Activated CD8-positive, alpha-beta T cell treated with anti-CD3 and anti-CD28 coated beads, Interleukin-2, amount 10 ng/mL, durations not matched to agents 7 days and 5 days (primary cell): ENCODE results near the gene A1CF. TPM values are rescaled to one million over a fixed set of nuclear protein-coding genes. Genes with fewer than 3 reads are reported as not detected.
"Not testable (repeated sequence)": the region's sequence is repeated elsewhere in the genome, so short reads cannot be mapped to it uniquely, and the experiment has no call there.

ENCODE experiments used
- ATAC-seq: fragments of 150-1000 bp; cut with Tn5 transposase; one replicate; pipeline ENCODE4 v1.10.0; 2021; ENCODE audit warnings: moderate library complexity
- CTCF ChIA-PET: fragments of 350-600 bp; sonication (Branson Sonifier 250); formaldehyde crosslinking; loops from one replicate; lab custom pipeline; 2021; ENCODE audit warnings: antibody characterized with exemption; lab: Charles Lee
- POLR2A ChIA-PET: fragments of 350-600 bp; sonication (Branson Sonifier 250); formaldehyde crosslinking; loops from one replicate; lab custom pipeline; 2021; ENCODE audit warnings: antibody characterized with exemption; lab: Charles Lee
- DNase-seq: peaks from one replicate; pipeline ENCODE4 v3.0.0-alpha.2; 2020
- H3K27ac Mint-ChIP-seq: one replicate; pipeline ENCODE4 v1.8.0; 2021; ENCODE audit warnings: mild to moderate bottlenecking, mixed read lengths
- H3K27me3 Mint-ChIP-seq: one replicate; pipeline ENCODE4 v1.8.0; 2021; ENCODE audit warnings: low read depth, mixed read lengths
- H3K36me3 Mint-ChIP-seq: one replicate; pipeline ENCODE4 v1.8.0; 2021; ENCODE audit warnings: low read depth, mixed read lengths
- H3K4me1 Mint-ChIP-seq: one replicate; pipeline ENCODE4 v1.8.0; 2021; ENCODE audit warnings: low read depth, mixed read lengths
- H3K4me3 Mint-ChIP-seq: one replicate; pipeline ENCODE4 v1.8.0; 2021; ENCODE audit warnings: mild to moderate bottlenecking, mixed read lengths
- H3K9me3 Mint-ChIP-seq: one replicate; pipeline ENCODE4 v1.8.0; 2022; ENCODE audit warnings: mixed read lengths; ENCODE audit not compliant: insufficient read depth
- total RNA-seq, 2 experiments: library from RNA; stranded (reverse); gene quantifications; one replicate each; pipeline ENCODE4 v1.2.3, GENCODE V29; 2021

Gene A1CF
- total RNA-seq, 2 experiments from 2014 or later, result not detected

DNA sequence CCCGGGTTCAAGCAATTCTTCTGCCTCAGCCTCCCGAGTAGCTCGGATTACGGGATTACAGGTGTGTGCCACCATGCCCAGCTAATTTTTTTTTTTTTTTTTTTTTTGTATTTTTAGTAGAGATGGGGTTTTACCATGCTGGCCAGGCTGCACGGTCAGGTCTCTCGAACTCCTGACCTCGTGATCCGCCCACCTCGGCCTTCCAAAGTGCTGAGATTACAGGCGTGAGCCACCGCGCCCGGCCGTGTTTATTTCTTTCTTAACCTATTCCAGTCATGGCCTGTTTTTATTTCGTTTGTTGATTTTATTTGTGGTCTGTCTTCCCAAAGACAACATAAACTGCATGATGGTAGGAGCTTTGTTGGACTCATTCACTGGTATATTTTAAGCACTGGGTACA is 20.4 kb upstream of the A1CF start:
- H3K9me3 Mint-ChIP-seq, H3K4me1 Mint-ChIP-seq, CTCF ChIA-PET, H3K4me3 Mint-ChIP-seq, H3K36me3 Mint-ChIP-seq, ATAC-seq, DNase-seq, POLR2A ChIA-PET, H3K27me3 Mint-ChIP-seq, H3K27ac Mint-ChIP-seq: not testable (repeated sequence)

GRCh38 chr10:50896721-50897120 is 11.3 kb upstream of the A1CF start:
- H3K4me3 Mint-ChIP-seq, result no peak overlapping the region
- no peak for ATAC-seq
- DNase-seq, result no peak
- H3K36me3 Mint-ChIP-seq, result no peaks in the 10 kb centered on the region
- H3K27ac Mint-ChIP-seq, result no peak overlapping the region
- H3K27me3 Mint-ChIP-seq, result peaks cover 9% of the 10 kb centered on the region
- no peaks in the 10 kb centered on the region for H3K9me3 Mint-ChIP-seq
- H3K4me1 Mint-ChIP-seq, result no peaks in the 10 kb centered on the region
- CTCF ChIA-PET, result no interaction called here
- POLR2A ChIA-PET, result no interaction called here

- no peak for ATAC-seq
- no peak overlapping the region for H3K27ac Mint-ChIP-seq
Measured at GRCh38 chr10:50894312-50894711, 8.9 kb upstream of the A1CF start.

DNA sequence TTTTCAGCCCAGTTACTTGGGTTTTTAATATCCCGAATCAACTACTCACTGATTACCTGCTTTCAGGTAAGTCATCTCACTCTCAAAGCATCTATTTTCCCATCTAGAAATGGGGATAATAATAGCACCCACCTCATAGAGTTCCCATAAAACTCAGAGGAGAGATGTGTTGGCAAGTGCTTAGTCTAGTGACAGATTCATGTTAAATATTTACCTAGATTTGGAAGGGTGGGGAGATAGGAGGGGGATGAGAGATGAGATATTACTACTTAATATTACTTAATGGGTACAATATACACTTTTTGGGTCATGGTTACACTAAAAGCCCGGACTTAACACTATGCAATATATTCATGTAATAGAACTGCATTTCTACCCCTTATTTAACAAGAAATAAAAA is 7.0 kb upstream of the A1CF start:
- POLR2A ChIA-PET, result no interaction called here
- ATAC-seq (no peak), DNase-seq (no peak)
- Mint-ChIP-seq H3K4me3 (no peak overlapping the region), H3K27ac (no peak overlapping the region), H3K27me3 (peaks cover 7% of the 10 kb centered on the region), H3K36me3 (no peaks in the 10 kb centered on the region), H3K4me1 (no peaks in the 10 kb centered on the region), H3K9me3 (no peaks in the 10 kb centered on the region)
- CTCF ChIA-PET, result no interaction called here

More at GRCh38 chr10:50894312-50894711, 8.9 kb upstream of the A1CF start:
- H3K4me1 Mint-ChIP-seq, result no peaks in the 10 kb centered on the region
- peaks cover 7% of the 10 kb centered on the region for H3K27me3 Mint-ChIP-seq
- H3K4me3 Mint-ChIP-seq, result no peak overlapping the region
- ChIA-PET CTCF (no interaction called here), POLR2A (no interaction called here)
- no peaks in the 10 kb centered on the region for H3K36me3 Mint-ChIP-seq
- no peaks in the 10 kb centered on the region for H3K9me3 Mint-ChIP-seq
- DNase-seq, result no peak

DNA sequence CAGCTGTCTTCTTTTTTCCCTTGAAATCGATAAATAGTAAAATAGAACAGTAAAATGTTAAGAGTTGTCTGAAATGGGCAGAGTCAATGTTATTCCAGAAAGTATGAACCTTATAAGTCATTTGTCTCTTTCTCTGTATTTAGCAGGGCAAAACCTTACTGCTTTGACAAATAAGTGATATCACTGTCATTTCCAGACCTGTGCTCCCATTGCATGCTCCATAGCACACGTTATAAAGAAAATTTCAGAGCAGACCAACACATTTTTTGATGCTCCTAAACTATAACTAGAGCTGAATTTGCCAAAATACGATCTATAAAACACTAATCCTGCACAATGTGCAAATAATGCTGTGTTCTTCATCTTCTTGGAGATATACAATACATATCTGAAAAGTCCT is 1.1 kb downstream of the A1CF start:
- Mint-ChIP-seq H3K27ac (no peak overlapping the region), H3K27me3 (peaks cover 4% of the 10 kb centered on the region), H3K4me3 (no peak overlapping the region), H3K9me3 (no peaks in the 10 kb centered on the region), H3K36me3 (no peaks in the 10 kb centered on the region), H3K4me1 (no peaks in the 10 kb centered on the region)
- POLR2A ChIA-PET, result no interaction called here
- ATAC-seq (no peak), DNase-seq (no peak)
- CTCF ChIA-PET, result no interaction called here

DNA sequence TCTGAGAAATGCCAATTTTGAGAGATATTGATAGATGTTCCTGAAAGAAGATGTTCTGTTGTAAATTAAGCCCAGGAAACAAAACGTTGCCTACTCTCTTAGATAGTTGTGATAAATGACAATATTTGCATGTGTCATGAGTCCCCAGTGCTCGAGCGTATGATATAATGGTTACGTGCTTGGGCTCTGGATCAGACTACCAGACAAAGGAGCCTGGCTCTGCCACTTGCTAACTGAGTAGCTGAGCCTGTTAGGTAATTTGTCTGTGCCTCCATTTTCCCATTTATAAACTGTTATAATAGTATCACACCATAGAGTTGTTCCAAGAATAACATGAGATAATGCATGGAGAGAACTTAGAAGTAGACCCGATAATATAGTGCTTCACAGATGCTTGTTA is 1.8 kb downstream of the A1CF start:
- POLR2A ChIA-PET, result no interaction called here
- CTCF ChIA-PET, result no interaction called here

GRCh38 chr10:50882540-50882983 is 2.9 kb downstream of the A1CF start:
- no peaks in the 10 kb centered on the region for H3K9me3 Mint-ChIP-seq
- H3K36me3 Mint-ChIP-seq, result no peaks in the 10 kb centered on the region
- H3K4me3 Mint-ChIP-seq, result no peak overlapping the region
- no peak for DNase-seq
- ATAC-seq, result no peak
- ChIA-PET CTCF (no interaction called here), POLR2A (no interaction called here)
- H3K4me1 Mint-ChIP-seq, result no peaks in the 10 kb centered on the region
- peaks cover 4% of the 10 kb centered on the region for H3K27me3 Mint-ChIP-seq
- no peak overlapping the region for H3K27ac Mint-ChIP-seq

More for the DNA sequence above, 1.8 kb downstream of the A1CF start:
- H3K27me3 Mint-ChIP-seq, result peaks cover 4% of the 10 kb centered on the region
- ATAC-seq (no peak), DNase-seq (no peak)
- no peak overlapping the region for H3K27ac Mint-ChIP-seq
- no peaks in the 10 kb centered on the region for H3K4me1 Mint-ChIP-seq
- H3K36me3 Mint-ChIP-seq, result no peaks in the 10 kb centered on the region
- H3K4me3 Mint-ChIP-seq, result no peak overlapping the region
- no peaks in the 10 kb centered on the region for H3K9me3 Mint-ChIP-seq

DNA sequence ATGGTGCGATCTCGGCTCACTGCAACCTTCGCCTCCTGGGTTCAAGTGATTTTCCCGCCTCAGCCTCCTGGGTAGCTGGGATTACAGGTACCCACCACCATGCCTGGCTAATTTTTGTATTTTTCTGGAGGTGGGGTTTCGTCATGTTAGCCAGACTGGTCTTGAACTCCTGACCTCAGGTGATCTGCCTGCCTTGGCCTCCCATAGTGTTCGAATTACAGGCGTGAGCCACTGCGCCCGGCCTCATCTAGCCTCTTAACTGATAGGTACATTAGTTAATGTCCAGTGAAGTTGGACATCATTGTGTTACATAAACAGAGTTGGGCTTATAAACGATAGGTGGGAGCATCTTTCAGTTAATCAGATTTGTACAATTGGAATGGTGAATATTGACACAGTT is 4.4 kb downstream of the A1CF start:
- H3K9me3 Mint-ChIP-seq, H3K4me1 Mint-ChIP-seq, POLR2A ChIA-PET, CTCF ChIA-PET, H3K27me3 Mint-ChIP-seq, DNase-seq, H3K36me3 Mint-ChIP-seq, H3K27ac Mint-ChIP-seq, ATAC-seq, H3K4me3 Mint-ChIP-seq: not testable (repeated sequence)

DNA sequence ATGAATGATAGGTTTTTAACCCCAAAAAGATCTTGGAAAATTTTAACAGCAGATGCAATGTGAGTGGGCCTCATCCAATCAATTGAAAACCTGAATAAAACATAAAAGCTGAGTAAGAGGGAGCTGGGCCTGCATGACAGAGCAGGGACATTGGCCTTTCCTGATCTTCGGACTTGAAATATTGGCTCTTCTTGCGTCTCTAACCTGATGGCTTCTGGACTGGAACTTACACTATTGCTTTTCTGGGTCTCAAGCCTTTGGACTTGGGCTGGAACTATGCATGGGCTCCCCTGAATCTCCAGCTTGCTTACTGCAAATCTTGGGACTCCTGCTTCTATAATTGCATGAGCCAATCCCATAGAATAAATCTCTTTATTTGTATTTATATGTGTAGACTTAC is 9.0 kb downstream of the A1CF start:
- no peak for DNase-seq
- no peak overlapping the region for H3K27ac Mint-ChIP-seq
- ChIA-PET POLR2A (no interaction called here), CTCF (no interaction called here)
- no peak overlapping the region for H3K4me3 Mint-ChIP-seq
- H3K27me3 Mint-ChIP-seq, result peaks cover 2% of the 10 kb centered on the region
- no peaks in the 10 kb centered on the region for H3K36me3 Mint-ChIP-seq
- no peaks in the 10 kb centered on the region for H3K4me1 Mint-ChIP-seq
- no peaks in the 10 kb centered on the region for H3K9me3 Mint-ChIP-seq
- ATAC-seq, result no peak

GRCh38 chr10:50874723-50875122 is 10.7 kb downstream of the A1CF start:
- Mint-ChIP-seq H3K4me1 (no peaks in the 10 kb centered on the region), H3K36me3 (no peaks in the 10 kb centered on the region), H3K9me3 (no peaks in the 10 kb centered on the region), H3K4me3 (no peak overlapping the region), H3K27ac (no peak overlapping the region), H3K27me3 (peaks cover 2% of the 10 kb centered on the region)
- CTCF ChIA-PET, result no interaction called here
- ATAC-seq (no peak), DNase-seq (no peak)
- POLR2A ChIA-PET, result no interaction called here

DNA sequence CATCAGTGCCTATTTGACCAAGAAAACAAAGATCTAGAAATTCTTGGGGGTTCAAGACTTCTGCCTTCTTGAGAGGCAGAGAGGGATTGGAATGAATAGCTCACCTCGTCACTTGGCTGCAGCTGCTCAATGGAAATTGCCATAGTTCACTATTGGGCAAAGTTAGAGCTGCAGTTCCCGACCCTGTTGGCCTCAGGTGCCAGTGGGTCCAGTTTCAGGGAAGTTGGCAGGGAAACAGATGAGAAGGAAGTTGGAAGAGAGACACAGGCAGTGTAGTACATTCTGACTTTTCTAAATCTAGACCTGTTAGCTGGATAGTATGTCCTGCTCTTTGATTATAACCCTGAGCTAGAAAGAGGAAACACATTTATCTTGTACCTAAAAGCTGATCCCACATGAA is 19.1 kb downstream of the A1CF start:
- Mint-ChIP-seq H3K4me3 (no peak overlapping the region), H3K27ac (no peak overlapping the region), H3K27me3 (peaks cover 10% of the 10 kb centered on the region), H3K9me3 (no peaks in the 10 kb centered on the region), H3K36me3 (no peaks in the 10 kb centered on the region), H3K4me1 (no peaks in the 10 kb centered on the region)
- no peak for ATAC-seq
- no peak for DNase-seq
- ChIA-PET POLR2A (no interaction called here), CTCF (no interaction called here)

GRCh38 chr10:50862719-50863118 is 22.7 kb downstream of the A1CF start:
- no peaks in the 10 kb centered on the region for H3K36me3 Mint-ChIP-seq
- no peak overlapping the region for H3K27ac Mint-ChIP-seq
- peaks cover 8% of the 10 kb centered on the region for H3K27me3 Mint-ChIP-seq
- POLR2A ChIA-PET, result no interaction called here
- no peaks in the 10 kb centered on the region for H3K4me1 Mint-ChIP-seq
- ATAC-seq (no peak), DNase-seq (no peak)
- no peaks in the 10 kb centered on the region for H3K9me3 Mint-ChIP-seq
- CTCF ChIA-PET, result no interaction called here
- no peak overlapping the region for H3K4me3 Mint-ChIP-seq

GRCh38 chr10:50861370-50861769 is 24.1 kb downstream of the A1CF start:
- Mint-ChIP-seq H3K4me1 (no peaks in the 10 kb centered on the region), H3K9me3 (no peaks in the 10 kb centered on the region), H3K4me3 (no peak overlapping the region), H3K27me3 (peaks cover 7% of the 10 kb centered on the region), H3K27ac (no peak overlapping the region), H3K36me3 (no peaks in the 10 kb centered on the region)
- DNase-seq (no peak), ATAC-seq (no peak)
- ChIA-PET POLR2A (no interaction called here), CTCF (no interaction called here)
